Measurements from ENCODE around the gene ALOX15. TPM values are rescaled to one million over a fixed set of nuclear protein-coding genes. Genes with fewer than 3 reads are reported as not detected.

The ALOX15 gene
- total and polyA plus RNA-seq, 9 of the 15 experiments (the other 6 are each of a cell fraction or from before 2014, with no cell fraction given) = not detected

GRCh38 chr17:4587803-4588202 is 53.7 kb downstream of the ALOX15 start (continued):
- TF ChIP-seq ZMIZ1 (IDR thresholded peaks at IDR 0.05; ENCODE audit: low read depth in 2 of 2, low read length in 2 of 2) (no peak), WHSC1 (IDR thresholded peaks at IDR 0.05; ENCODE audit: low read length) (no peak), HDAC3 (IDR thresholded peaks at IDR 0.05; ENCODE audit: borderline replicate concordance, partially characterized antibody) (no peak), SMARCE1 (IDR thresholded peaks at IDR 0.05) (no peak), MYNN (IDR thresholded peaks at IDR 0.05) (no peak), MYNN (CRISPR knock-in tag; IDR thresholded peaks at IDR 0.05) (no peak), BRD4 (IDR thresholded peaks at IDR 0.05) (no peak), ZNF507 (tag; conservative IDR thresholded peaks at IDR 0.05) (no peak), ZBTB49 (CRISPR knock-in tag; IDR thresholded peaks at IDR 0.05; ENCODE audit: borderline replicate concordance) (no peak), FOSL1 (tag; conservative IDR thresholded peaks at IDR 0.05) (no peak), ZNF121 (CRISPR knock-in tag; conservative IDR thresholded peaks at IDR 0.05) (no peak), PHTF2 (CRISPR knock-in tag; IDR thresholded peaks at IDR 0.05) (no peak), CHD4 (IDR thresholded peaks at IDR 0.05; ENCODE audit: insufficient read depth, insufficient replicate concordance, low read depth, low read length, poor library complexity, severe bottlenecking) (no peak), MLLT1 (IDR thresholded peaks at IDR 0.05) (no peak), RBM22 (IDR thresholded peaks at IDR 0.05; ENCODE audit: low read depth, low read length, poor library complexity, severe bottlenecking) (no peak)
- TF ChIP-seq, protein P1, sequence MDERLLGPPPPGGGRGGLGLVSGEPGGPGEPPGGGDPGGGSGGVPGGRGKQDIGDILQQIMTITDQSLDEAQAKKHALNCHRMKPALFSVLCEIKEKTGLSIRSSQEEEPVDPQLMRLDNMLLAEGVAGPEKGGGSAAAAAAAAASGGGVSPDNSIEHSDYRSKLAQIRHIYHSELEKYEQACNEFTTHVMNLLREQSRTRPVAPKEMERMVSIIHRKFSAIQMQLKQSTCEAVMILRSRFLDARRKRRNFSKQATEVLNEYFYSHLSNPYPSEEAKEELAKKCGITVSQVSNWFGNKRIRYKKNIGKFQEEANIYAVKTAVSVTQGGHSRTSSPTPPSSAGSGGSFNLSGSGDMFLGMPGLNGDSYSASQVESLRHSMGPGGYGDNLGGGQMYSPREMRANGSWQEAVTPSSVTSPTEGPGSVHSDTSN (CRISPR knock-in tag; IDR thresholded peaks at IDR 0.05; ENCODE audit: low read depth) = 0 out of 2 replicates have a peak, but pooled peaks have one; percentile 7
- TF ChIP-seq, protein P1 (tag; conservative IDR thresholded peaks at IDR 0.05; ENCODE audit: low read depth) = no peak
- TF ChIP-seq, protein P2, sequence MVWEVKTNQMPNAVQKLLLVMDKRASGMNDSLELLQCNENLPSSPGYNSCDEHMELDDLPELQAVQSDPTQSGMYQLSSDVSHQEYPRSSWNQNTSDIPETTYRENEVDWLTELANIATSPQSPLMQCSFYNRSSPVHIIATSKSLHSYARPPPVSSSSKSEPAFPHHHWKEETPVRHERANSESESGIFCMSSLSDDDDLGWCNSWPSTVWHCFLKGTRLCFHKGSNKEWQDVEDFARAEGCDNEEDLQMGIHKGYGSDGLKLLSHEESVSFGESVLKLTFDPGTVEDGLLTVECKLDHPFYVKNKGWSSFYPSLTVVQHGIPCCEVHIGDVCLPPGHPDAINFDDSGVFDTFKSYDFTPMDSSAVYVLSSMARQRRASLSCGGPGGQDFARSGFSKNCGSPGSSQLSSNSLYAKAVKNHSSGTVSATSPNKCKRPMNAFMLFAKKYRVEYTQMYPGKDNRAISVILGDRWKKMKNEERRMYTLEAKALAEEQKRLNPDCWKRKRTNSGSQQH (CRISPR knock-in tag; IDR thresholded peaks at IDR 0.05) = no peak

Data from K562 (cell line).